Activated naive CD8-positive, alpha-beta T cell (primary cell): ENCODE measurements around the gene SPPL3.
"Not testable (repeated sequence)": the region's sequence is repeated elsewhere in the genome, so short reads cannot be mapped to it uniquely, and the experiment has no call there.

ENCODE experiments used
- H3K27ac Mint-ChIP-seq: one replicate; pipeline ENCODE4 v1.8.0; 2021; ENCODE audit warnings: mixed read lengths
- H3K27me3 Mint-ChIP-seq: one replicate; pipeline ENCODE4 v1.8.0; 2021; ENCODE audit warnings: mixed read lengths
- H3K36me3 Mint-ChIP-seq: one replicate; pipeline ENCODE4 v1.8.0; 2021; ENCODE audit warnings: mixed read lengths
- H3K4me1 Mint-ChIP-seq: one replicate; pipeline ENCODE4 v1.8.0; 2021; ENCODE audit warnings: low read depth, mixed read lengths
- H3K4me3 Mint-ChIP-seq: one replicate; pipeline ENCODE4 v1.8.0; 2021; ENCODE audit warnings: mild to moderate bottlenecking, mixed read lengths
- H3K9me3 Mint-ChIP-seq: one replicate; pipeline ENCODE4 v1.8.0; 2021; ENCODE audit warnings: low read depth, mixed read lengths

SPPL3 gene

GRCh38 chr12:120739031-120739762 is 165.0 kb downstream of the SPPL3 start:
- Mint-ChIP-seq H3K36me3 (peaks cover 1% of the 10 kb centered on the region), H3K27ac (no peak overlapping the region), H3K4me3 (no peak overlapping the region), H3K4me1 (no peaks in the 10 kb centered on the region), H3K9me3 (no peaks in the 10 kb centered on the region), H3K27me3 (no peaks in the 10 kb centered on the region)

DNA sequence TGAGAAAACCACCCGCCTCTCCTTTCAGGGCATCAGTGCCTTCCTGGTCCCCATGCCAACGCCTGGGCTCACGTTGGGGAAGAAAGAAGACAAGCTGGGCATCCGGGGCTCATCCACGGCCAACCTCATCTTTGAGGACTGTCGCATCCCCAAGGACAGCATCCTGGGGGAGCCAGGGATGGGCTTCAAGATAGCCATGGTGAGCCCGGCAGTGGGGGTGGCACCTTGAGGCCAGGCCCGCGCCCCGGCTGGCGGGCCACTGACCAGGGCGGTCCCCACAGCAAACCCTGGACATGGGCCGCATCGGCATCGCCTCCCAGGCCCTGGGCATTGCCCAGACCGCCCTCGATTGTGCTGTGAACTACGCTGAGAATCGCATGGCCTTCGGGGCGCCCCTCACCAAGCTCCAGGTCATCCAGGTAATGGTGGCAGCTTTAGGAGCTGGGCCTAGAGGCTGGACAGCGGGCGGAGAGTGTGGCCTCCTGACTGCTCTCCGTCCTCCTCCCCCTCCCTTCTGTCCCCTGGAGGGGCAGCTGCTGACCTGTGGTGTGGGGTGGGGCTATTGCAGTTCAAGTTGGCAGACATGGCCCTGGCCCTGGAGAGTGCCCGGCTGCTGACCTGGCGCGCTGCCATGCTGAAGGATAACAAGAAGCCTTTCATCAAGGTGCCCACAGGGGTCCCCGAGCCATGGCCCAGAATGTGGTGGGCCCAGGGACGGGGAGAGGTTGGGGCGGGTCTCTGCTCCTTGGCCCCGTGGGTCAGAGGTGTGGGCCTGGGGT is 165.7 kb downstream of the SPPL3 start:
- Mint-ChIP-seq H3K4me3 (no peak overlapping the region), H3K9me3 (no peaks in the 10 kb centered on the region), H3K27me3 (no peaks in the 10 kb centered on the region), H3K27ac (no peak overlapping the region), H3K36me3 (peaks cover 2% of the 10 kb centered on the region), H3K4me1 (no peaks in the 10 kb centered on the region)

DNA sequence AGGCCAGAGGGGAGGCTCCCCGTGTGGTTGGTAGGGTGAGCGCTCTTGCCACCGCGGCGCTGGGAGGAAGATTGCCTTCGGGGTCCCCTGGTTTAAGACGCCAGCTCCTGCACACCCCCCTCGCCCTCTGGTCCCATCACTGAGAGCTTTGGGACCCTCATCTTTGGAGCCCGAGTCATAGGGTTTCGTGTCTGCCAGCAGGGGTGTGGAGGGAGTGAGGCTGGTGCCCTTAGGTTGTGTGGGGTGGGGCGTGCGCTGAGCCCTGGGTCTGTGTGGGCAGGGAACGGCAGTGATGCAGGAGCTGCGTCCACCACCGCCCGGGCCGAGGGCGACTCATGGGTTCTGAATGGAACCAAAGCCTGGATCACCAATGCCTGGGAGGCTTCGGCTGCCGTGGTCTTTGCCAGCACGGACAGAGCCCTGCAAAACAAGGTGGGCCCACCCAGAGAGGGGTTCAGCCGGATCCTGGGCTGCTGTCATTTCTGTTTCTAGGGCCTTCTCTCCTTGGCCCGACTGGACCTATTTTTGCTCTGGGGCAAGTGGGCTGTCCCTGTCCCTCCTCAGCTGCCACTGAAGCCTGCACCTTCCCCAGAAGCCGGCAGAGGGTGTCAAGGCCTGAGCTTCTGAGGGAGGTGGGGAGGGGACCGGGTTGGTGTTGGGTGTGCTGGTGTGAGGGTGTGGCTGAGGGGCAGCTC is 166.5 kb downstream of the SPPL3 start:
- no peaks in the 10 kb centered on the region for H3K9me3 Mint-ChIP-seq
- H3K27ac Mint-ChIP-seq: no peak overlapping the region
- H3K27me3 Mint-ChIP-seq: no peaks in the 10 kb centered on the region
- H3K4me1 Mint-ChIP-seq: no peaks in the 10 kb centered on the region
- no peak overlapping the region for H3K4me3 Mint-ChIP-seq
- peaks cover 2% of the 10 kb centered on the region for H3K36me3 Mint-ChIP-seq

DNA sequence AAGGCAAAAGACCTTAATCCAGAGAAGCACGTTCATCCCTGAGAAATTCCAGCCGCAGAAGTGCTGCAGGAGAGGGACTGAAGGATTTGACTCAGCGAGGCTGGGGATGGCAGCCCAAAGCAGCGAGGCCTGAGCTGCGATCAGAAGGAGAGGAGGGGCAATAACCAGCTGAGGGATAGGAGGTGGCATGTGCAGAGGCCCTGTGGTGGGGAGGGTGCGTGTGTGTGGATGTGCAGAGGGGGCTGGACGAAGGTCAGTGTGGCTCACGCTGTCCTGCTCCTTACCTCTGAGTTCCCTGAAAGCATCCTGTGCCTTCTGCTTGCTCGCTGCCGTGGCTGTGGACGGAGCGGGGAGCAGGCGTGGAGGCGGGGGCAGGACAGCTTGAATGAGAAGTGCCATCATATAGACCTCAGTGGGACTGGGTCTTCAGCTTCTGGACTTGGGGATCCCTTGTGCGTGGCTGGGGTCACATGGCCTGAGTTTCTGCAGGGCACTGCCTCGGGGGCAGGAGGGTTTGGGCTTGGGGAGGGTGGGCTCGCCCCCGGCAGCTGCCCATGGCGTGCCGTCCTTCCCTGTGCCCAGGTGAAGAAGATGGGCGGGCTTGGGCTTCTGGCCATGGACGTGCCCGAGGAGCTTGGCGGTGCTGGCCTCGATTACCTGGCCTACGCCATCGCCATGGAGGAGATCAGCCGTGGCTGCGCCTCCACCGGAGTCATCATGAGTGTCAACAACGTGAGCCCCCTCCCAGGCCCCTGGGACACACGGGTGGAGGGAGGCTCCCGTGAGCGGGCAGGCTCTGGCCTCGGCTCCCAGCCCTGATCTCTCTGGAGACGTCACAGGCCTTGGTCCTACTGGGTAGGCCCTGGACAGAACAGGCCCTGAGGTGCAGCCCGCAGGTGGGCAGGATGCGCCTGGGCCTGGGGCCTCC is 167.5 kb downstream of the SPPL3 start:
- Mint-ChIP-seq H3K36me3 (peaks cover 2% of the 10 kb centered on the region), H3K9me3 (no peaks in the 10 kb centered on the region), H3K27ac (no peak overlapping the region), H3K27me3 (no peaks in the 10 kb centered on the region), H3K4me3 (no peak overlapping the region), H3K4me1 (no peaks in the 10 kb centered on the region)

- Mint-ChIP-seq H3K36me3 (peaks cover 2% of the 10 kb centered on the region), H3K9me3 (no peaks in the 10 kb centered on the region), H3K4me1 (no peaks in the 10 kb centered on the region), H3K27ac (no peak overlapping the region), H3K4me3 (no peak overlapping the region), H3K27me3 (no peaks in the 10 kb centered on the region)
Observed at GRCh38 chr12:120735181-120735580, 169.0 kb downstream of the SPPL3 start.

DNA sequence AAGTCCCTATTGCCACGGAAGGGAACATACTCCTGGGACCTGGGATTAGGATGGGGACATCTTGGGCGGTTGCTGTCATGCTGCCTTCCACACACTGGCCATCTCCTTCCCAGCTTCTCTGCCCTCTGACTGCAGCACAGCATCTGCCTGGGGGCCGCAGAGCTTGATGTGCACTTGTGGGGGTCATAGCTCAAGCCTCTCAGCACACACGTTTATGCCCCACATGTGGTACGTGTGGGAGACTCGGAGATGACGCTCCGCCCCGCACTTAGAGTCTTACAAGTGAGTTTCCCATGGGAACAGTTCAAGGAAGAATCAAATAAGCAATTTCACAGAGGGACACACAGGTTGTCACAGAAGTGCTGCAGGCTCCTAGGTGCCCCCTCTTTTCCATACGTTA is 169.9 kb downstream of the SPPL3 start:
- H3K9me3 Mint-ChIP-seq: no peaks in the 10 kb centered on the region

GRCh38 chr12:120733574-120733973 is 170.6 kb downstream of the SPPL3 start:
- H3K36me3 Mint-ChIP-seq: peaks cover 2% of the 10 kb centered on the region
- no peaks in the 10 kb centered on the region for H3K27me3 Mint-ChIP-seq
- no peak overlapping the region for H3K4me3 Mint-ChIP-seq
- H3K4me1 Mint-ChIP-seq: no peaks in the 10 kb centered on the region
- no peaks in the 10 kb centered on the region for H3K9me3 Mint-ChIP-seq
- H3K27ac Mint-ChIP-seq: no peak overlapping the region

More for the DNA sequence above, 169.9 kb downstream of the SPPL3 start:
- Mint-ChIP-seq H3K27me3 (no peaks in the 10 kb centered on the region), H3K4me3 (no peak overlapping the region), H3K27ac (no peak overlapping the region), H3K4me1 (no peaks in the 10 kb centered on the region), H3K36me3 (peaks cover 2% of the 10 kb centered on the region)

DNA sequence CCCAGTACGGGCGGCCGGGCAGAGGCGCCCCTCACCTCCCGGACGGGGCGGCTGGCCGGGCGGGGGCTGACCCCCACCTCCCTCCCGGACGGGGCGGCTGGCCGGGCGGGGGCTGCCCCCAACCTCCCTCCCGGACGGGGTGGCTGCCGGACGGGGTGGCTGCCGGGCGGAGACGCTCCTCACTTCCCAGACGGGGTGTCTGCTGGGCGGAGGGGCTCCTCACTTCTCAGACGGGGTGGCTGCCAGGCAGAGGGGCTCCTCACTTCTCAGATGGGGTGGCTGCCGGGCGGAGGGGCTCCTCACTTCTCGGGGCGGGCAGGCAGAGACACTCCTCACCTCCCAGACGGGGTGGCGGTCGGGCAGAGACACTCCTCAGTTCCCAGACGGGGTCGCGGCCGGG is 172.0 kb downstream of the SPPL3 start:
- not testable (repeated sequence) for H3K27me3 Mint-ChIP-seq, H3K36me3 Mint-ChIP-seq, H3K4me1 Mint-ChIP-seq

GRCh38 chr12:120726961-120727360 is 177.2 kb downstream of the SPPL3 start:
- no peaks in the 10 kb centered on the region for H3K27me3 Mint-ChIP-seq
- no peaks in the 10 kb centered on the region for H3K9me3 Mint-ChIP-seq
- peaks cover 19% of the 10 kb centered on the region for H3K4me1 Mint-ChIP-seq
- H3K36me3 Mint-ChIP-seq: peaks cover 5% of the 10 kb centered on the region
- peak overlapping the region; percentile 94 for H3K4me3 Mint-ChIP-seq
- no peak overlapping the region for H3K27ac Mint-ChIP-seq

More for the DNA sequence above, 172.0 kb downstream of the SPPL3 start:
- not testable (repeated sequence) for H3K4me3 Mint-ChIP-seq, H3K27ac Mint-ChIP-seq, H3K9me3 Mint-ChIP-seq

GRCh38 chr12:120726510-120726793 is 177.7 kb downstream of the SPPL3 start:
- peaks cover 19% of the 10 kb centered on the region for H3K4me1 Mint-ChIP-seq
- H3K27ac Mint-ChIP-seq: peak overlapping the region; percentile 86
- no peaks in the 10 kb centered on the region for H3K27me3 Mint-ChIP-seq
- peak overlapping the region; percentile 94 for H3K4me3 Mint-ChIP-seq
- peaks cover 5% of the 10 kb centered on the region for H3K36me3 Mint-ChIP-seq
- H3K9me3 Mint-ChIP-seq: no peaks in the 10 kb centered on the region

DNA sequence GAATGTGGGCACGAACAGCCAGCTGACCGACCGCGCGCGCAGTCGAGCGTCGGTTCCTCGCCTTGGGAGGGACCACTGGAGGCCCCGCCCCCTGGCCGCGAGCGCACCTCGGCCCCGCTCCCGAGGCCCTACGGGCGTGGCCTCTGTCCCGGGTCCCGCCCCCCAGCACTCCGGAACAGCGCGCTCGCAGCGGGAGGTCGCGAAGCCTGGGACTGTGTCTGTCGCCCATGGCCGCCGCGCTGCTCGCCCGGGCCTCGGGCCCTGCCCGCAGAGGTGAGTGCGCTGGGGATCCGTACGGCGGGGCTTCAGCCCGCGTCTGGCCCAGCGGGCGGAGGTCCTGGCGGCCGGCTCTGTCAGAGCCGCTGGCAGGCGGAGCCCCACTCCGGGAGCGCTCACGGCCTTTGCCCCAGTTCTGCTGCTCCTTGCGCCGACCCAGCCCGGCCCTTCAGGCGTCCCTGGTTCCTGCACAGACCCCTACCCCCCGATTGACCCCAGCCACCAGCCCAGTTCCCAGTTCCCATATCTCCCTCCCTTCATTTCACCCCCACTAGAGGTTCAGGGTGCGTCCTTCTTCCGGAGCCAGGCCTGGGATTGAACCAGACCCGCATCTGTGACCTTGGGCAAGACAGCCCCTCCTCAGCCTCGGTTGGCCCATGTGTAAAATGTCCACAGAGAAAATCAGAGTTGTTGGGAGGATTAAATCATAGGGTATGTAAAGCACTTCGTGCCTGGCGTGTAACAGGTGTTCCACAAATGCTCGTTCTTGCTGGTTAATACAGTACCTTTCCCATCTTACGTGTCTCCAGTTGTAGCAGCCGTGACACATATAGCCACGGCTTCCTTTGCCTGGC is 178.3 kb downstream of the SPPL3 start, which contains the start of gene ACADS:
TSS of gene ACADS (plus strand) at position 168 of the 851 bp plus-strand sequence. CDS start at position 228, 60 bp downstream.
- peak within 1 kb of the TSS; percentile 94 for H3K4me3 Mint-ChIP-seq
- H3K27ac Mint-ChIP-seq: peak within 1 kb of the TSS; percentile 86
- H3K9me3 Mint-ChIP-seq: no peaks in the 10 kb centered on the region
- H3K27me3 Mint-ChIP-seq: no peaks in the 10 kb centered on the region
- H3K4me1 Mint-ChIP-seq: peaks cover 19% of the 10 kb centered on the region
- H3K36me3 Mint-ChIP-seq: peaks cover 8% of the 10 kb centered on the region

DNA sequence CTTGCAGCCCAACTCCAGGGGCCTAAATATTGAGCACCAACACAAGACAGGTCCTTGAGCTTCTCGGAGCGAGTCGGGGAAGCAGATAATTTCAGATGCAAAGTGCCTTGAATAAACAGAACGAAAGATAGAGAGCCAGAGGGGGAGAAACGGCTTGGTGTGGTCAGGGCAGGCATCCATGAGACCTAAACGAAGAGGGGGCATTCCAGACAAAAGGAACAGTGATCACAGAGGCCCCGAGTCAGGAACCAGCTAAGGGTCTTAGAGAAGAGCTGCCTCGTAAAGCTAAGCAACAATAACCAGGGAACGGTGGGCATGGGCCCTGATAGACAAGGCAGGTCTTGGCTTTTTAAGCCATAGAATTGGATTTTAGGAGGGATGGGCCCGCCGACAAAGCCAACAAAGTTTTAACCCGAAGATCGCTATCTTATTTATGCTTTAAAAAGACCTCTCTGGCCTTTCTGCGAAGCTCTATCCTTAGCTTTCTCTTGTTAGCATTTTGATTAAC is 179.0 kb downstream of the SPPL3 start:
- Mint-ChIP-seq H3K27me3 (no peaks in the 10 kb centered on the region), H3K27ac (peak overlapping the region; percentile 54), H3K9me3 (no peaks in the 10 kb centered on the region), H3K4me3 (peak overlapping the region; percentile 94), H3K4me1 (peaks cover 19% of the 10 kb centered on the region), H3K36me3 (peaks cover 11% of the 10 kb centered on the region)

DNA sequence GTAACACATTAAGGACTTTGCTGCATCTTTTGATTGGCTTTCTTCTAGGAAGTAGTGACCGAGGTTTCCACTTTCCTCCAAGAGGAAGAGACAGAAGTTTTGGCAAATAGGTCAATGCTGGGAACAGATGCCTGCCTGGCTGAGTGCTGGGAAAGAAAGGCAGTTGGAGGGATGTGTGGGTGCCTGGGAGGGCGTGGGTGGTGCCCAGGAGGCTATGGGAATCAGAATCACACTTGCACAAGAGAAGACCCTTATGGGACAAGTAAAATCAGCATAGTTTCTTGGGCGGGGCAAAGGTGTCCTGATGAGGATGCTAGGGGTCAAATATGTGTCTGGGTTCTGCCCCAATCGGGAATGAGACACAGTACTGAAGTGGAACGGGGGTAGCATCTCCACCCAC is 179.4 kb downstream of the SPPL3 start:
- H3K27ac Mint-ChIP-seq: peak overlapping the region; percentile 54
- H3K9me3 Mint-ChIP-seq: no peaks in the 10 kb centered on the region
- peaks cover 11% of the 10 kb centered on the region for H3K36me3 Mint-ChIP-seq
- H3K4me1 Mint-ChIP-seq: peaks cover 19% of the 10 kb centered on the region
- H3K4me3 Mint-ChIP-seq: peak overlapping the region; percentile 94
- H3K27me3 Mint-ChIP-seq: no peaks in the 10 kb centered on the region
